GM08714 (cell line): Measurements from ENCODE around the gene CCDC97.

ENCODE experiments used
- H3K4me3 ChIP-seq: fragments of 200-500 bp; sonication (Bioruptor generic); 2 replicates; pipeline ENCODE4 v1.5.1; 2014; ENCODE audit warnings: mild to moderate bottlenecking, low read length, inconsistent platforms
- ZNF274 ChIP-seq: IDR thresholded peaks from 2 replicates; pipeline ENCODE4 v1.6.1; 2012; ENCODE audit warnings: mild to moderate bottlenecking, low read depth, low read length

CCDC97 gene

DNA sequence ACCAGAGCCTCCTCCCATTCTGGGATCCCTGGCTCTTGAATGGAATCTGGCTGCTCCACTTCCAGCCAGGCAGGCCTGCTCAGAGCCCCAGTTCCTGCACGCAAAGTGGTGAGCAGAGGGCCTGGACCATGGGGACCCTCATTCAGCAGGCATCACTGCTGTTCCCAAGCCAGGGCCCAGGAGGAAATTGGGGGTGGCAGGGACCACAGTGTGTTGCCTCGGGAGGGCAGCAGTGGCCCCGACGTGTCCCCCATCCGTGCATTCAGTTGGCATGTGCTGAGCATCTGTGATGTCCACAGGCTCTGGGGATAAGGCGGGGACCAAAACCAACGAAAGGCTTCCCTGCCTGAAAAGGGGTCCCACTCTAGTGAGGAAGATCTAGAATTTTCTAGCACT is 11.2 kb downstream of the CCDC97 start:
- H3K4me3 ChIP-seq: no peak overlapping the region
- TF ChIP-seq ZNF274: no peak

DNA sequence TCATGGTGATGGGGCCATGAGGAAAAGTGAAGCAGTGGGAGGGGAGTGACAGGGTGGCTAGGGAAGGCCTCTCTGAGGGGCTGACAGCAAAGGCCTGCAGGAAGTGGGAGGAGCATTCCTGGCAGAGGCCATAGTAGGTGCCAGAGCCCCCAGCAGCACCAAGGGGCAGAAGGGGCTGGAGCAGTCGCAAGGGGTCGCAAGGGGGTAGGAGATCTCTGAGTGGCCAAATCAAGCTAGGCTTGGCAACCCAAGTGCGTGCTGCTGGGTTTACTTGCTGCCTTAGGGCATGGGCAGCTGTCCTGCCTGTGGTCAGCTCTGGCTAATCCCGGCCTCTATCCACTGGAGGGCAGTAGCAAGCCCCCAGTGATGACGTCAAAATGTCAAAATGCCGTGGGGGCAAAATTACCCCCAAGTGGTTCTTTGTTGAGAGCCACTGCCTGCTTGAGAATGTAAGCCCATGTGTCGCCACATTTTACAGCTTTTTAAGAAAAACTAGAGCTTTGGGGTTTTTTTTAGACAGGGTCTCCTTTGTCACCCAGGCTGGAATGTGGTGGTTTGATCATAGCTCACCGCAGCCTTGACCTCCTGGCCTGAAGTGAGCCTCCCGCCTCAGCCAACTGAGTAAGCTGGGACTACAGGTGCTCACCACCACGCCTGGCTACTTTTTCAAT is 11.8 kb downstream of the CCDC97 start:
- no peak for TF ChIP-seq ZNF274

DNA sequence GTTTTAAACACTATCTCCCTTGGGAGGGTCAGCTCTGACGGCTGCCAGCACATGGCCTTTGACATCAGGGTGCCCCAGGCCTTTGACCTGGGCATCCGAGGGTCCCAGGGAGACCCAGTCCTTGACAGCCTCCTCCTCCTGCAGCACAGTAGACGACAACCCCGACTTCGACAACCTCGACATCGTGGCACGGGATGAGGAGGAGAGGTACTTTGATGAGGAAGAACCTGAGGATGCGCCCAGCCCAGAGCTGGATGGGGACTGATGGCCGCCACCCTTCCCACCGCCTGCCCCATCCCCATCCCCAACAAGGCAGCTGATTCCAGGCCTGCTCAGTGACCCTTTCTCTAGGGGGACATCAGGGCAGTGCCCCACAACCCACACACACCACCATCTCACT is 12.5 kb downstream of the CCDC97 start:
- no peak overlapping the region for H3K4me3 ChIP-seq
- no peak for TF ChIP-seq ZNF274

More for the DNA sequence above, 11.8 kb downstream of the CCDC97 start:
- no peak overlapping the region for H3K4me3 ChIP-seq

DNA sequence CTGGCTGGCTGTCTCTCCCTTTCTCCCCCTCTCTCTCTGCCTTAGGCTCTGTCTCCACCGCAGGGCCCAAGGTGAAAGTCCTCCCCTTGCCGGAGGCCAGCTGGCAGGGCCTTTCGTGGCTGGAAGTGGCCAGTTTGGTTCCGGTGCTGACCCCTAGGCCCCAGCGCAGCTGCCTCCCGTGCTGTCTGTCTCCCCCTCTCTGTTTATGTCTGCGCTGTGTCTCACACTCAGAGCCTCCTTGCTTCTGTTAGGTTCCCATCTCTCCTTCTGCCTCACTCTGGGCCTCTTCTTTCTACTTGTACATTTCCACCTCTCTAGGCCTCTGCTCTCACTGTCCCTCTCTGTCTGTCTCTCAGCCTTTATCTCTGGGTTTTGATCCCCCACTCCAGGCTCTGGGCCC is 13.1 kb downstream of the CCDC97 start:
- no peak for TF ChIP-seq ZNF274
- no peak overlapping the region for H3K4me3 ChIP-seq

DNA sequence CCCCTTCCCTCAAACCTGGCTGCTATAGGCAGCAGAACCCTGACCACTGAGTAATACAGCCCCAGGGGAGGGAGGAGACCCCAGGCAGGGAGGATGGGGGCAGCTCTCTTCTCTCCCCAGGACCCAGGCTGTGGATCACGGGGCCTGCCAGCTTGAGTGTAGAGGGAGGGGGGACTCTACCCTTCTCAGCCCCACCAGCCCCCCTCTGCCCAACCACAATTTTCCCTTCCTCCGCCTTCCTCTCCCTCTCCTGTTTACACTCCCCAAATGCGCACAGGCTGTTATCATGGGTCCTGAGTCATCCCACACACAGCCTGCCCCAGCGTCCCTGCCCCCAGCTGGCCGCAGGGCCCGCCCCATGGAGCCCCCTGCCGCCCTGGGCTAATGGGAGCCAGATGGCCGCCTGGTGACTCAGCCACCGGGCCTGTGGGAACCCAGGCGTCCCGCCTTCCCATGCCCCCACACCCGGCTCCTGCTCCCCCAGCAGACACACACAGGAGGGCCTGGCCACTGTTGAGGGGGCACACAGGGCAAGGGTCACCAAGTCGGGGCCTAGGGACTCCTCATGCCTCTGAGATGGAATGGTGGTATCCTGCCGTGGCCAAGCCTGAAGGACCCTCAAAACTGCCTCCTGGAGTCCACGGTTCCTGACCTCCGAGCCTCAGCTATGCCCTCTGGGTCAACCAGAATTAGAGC is 13.6 kb downstream of the CCDC97 start:
- no peak for TF ChIP-seq ZNF274
- no peak overlapping the region for H3K4me3 ChIP-seq

DNA sequence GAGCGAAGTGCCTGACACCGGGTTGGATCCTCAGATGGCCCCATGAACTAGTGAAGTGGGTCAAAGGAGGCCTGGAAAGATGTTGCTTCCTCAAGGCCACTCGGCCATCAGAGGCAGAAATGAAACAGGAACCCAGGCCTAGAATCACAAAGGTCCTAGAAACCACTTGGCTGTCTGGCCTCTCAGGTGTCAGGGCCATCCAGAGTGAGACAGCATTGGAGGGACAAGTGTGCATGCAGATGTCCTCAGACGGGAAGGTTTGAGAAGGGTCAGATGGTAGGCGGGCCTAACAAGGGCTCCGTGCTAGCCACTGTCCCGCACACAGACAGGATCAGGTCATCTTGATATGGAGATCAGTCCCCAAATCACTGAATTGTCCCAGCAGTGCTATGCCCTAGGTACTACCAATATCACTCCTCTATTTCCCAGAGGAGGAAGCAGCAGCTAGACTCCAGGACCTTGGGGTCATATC is 14.3 kb downstream of the CCDC97 start:
- no peak for TF ChIP-seq ZNF274
- H3K4me3 ChIP-seq: no peak overlapping the region

DNA sequence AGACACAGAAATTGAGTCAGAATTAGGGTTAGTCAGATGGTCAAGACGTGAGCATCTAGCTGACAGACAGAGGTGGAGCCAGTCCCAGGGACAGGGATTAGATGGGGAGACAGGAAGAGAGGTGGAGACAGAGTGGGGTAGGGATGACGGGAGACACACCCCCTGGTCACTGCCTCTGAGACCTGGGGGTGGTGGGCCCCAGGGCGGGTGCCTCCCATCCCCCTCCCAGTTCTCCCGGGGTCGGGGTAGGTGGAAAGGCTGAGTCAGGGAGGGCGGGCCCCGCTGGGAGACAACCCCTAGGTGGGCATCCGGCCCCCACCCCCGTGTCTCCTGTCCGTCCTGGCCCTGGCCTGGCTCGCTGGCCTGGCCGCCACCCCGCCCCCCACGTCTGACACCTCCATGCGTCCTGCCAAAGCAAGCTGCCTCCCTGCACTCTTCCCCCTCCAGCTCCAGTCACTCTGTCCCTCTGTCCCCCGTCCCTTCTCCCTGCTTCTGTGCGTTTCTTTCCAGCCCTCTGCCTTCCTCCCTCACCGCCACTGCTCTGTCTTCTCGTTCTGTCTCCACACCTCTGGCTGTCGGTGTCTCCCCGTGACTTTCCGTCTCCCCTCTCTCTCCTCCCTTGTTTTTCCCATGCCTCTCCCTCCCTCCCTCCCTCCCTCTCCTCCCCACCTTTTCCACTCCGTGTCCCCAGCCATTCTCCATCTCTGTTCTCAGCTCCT is 15.1 kb downstream of the CCDC97 start:
- no peak overlapping the region for H3K4me3 ChIP-seq
- no peak for TF ChIP-seq ZNF274

DNA sequence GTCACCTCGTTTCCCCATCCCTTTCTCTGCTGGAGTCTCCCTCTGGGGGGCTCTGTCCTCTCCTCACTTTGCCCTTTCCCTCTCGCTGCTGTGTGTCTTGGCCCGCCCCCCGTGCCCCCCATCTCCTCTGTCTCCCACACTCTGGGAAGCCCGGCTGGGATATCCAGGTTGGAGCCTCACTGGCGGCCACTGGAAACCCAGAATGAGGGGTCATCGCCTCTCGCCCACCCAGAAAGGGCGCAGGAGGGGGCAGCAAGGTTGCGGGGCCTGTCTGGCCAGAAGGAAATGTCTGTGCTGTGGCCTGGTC is 15.6 kb downstream of the CCDC97 start:
- no peak overlapping the region for H3K4me3 ChIP-seq
- no peak for TF ChIP-seq ZNF274

DNA sequence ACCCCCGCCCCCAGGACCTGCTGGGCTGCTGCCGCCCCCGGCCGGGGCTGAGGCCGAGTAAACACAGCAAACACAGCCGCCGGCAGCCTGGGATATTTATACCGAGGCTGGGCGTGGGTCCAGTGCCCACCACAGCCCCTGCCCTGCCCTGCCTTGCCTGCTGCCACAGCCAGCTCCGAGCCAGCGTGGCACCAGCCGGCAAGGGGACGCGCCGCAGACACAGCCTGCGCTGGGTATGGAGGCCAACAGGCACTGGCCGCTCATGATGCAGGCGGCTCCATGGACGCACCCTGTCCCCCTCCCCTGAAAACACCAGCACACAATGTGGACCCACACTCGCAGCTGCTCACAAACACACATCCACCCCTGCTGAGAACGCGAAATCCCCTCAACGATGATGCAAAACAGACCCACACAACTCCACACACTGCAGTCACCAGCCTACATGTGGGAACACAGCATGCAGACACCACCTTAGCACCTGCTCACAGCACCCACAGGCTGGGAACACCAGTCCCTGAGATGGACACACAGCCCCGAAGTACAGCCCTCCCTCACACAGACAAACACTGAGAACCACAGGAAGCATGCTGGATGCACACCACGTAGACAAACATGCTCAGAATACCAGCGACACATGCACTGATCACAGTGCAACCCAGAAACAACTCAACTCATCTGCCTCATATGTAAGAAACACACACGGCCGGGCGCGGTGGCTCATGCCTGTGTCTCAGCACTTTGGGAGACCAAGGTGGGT is 16.2 kb downstream of the CCDC97 start:
- peak overlapping the region; percentile 74; the same call in 1 of the 2 replicates for H3K4me3 ChIP-seq
- no peak for TF ChIP-seq ZNF274

DNA sequence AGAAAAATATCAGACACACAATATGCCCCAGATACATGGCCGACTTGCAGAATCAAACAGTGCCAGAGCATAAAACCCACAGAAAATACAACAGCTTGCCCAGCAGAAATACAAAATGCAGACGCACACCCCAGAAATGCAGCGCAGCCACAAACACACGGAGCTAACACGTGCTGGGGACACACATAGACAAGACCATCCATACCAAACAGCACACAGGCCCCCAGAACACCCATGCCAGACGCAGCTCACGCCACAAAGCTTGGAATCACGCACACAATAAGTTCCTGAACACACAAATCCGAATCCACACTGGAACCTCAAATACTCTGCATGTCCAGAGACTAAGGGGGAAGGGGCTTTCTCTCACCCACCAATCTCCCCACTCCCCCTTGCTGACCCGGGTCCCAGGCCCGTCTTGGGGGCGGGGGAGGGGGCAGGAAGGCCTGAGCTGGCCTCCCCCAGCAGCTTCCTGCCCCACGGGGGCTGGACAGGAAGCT is 17.2 kb downstream of the CCDC97 start:
- TF ChIP-seq ZNF274: no peak
- H3K4me3 ChIP-seq: peak overlapping the region; percentile 74; the same call in 1 of the 2 replicates

DNA sequence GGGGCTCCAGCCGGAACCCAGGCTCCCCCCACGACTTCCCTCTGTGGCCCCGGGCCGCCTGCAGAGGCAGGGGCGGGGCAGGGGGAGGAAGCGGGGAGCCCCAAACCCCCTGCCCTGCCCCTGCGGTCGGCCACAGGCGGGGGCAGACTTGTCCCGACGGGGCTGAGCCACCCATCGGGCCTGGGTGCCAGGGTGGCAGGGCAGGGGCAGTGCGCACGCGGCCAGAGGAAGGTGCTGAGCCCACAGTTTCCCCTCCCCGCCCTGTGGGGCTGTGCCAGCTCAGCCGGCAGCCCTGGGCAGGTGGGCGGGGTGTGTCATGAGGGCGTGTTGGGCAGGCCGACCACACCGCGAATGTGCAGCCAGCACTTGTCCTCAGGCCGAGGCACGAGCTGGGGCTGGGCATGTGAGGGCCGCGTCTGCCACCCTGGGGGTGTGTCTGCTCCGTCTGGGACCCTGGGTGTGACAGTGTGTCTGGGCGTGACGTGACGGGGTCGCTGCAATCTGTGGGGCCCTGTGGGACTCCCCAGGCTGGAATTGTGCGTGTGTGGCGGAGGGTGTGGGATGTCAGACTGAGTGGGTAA is 17.7 kb downstream of the CCDC97 start:
- TF ChIP-seq ZNF274: no peak
- H3K4me3 ChIP-seq: peak overlapping the region; percentile 74; the same call in 1 of the 2 replicates

DNA sequence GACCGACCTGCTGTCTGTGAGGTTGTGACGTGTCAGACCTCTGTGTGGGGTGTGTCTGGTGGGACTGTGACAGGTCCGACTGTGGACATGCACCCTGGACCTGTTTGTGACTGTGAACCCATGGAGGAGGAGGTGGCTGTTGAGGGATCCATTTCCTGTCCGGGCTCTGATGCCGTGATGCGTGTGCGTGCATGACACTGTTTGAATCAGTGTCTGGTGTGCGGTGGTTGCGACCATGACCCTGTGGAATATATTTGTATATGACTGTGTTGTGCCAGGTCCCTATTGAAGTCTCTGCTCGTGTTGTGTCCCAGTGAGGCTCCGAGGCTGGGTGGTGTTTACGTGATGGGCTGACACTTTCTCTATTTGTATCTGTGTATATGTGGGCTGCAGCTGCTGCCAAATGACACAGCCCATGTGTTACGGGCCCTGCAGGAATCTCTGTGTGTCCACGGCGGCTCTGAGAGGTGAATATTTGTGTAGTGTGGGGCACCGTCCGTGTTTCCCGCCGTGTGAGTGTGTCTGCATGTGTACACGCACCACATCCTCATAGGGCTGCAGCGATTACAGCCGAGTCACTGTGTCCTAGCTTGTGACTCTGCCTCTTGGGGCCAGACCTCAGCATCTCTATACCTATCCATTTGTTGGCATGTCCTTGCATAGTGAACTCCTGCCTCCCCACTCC is 18.3 kb downstream of the CCDC97 start:
- no peak overlapping the region; the same call in 1 of the 2 replicates for H3K4me3 ChIP-seq
- no peak for TF ChIP-seq ZNF274

DNA sequence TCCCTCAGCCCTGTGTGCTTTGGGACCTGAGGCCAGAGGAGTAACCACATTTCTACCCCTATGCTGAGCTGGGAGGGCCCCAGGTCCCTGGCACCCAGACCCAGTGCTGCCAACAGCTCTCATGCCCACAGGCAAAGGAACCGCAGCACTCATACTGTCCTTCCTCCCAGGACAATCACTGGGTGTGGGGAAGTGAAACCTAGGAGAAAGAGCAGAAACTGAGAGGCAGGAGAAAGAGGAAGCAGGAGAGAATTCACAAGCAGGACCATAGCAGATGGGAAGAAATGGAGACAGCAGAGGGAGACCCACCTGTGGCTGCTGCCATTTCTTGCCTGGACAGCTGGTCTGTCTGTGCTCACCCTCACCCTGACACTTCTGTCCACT is 18.9 kb downstream of the CCDC97 start:
- no peak for TF ChIP-seq ZNF274
- H3K4me3 ChIP-seq: no peak overlapping the region; the same call in 1 of the 2 replicates
